Naive B cell (primary cell): ENCODE measurements around the gene STUB1. TPM values are rescaled to one million over a fixed set of nuclear protein-coding genes. Genes with fewer than 3 reads are reported as not detected.
A peak's percentile ranks its signal among the peaks of the same experiment; 100 is the strongest.

Experiments
- ATAC-seq, 2 donors: fragments of 150-1000 bp; cut with Tn5 transposase; 2 replicates each; pipeline ENCODE4 v1.10.0; 2021; ENCODE audit warnings: low read depth in 2 of 2, mild to moderate bottlenecking in 2 of 2, moderate library complexity in 2 of 2
- DNase-seq: peaks from one replicate; pipeline ENCODE4 v3.0.0; 2022
- H3K27ac Mint-ChIP-seq, 6 donors: one replicate each; pipeline ENCODE4 v1.8.0; 2020 to 2022; ENCODE audit warnings: mild to moderate bottlenecking in 6 of 6, mixed read lengths in 6 of 6, moderate library complexity in 5 of 6, inconsistent platforms in 2 of 6
- H3K27me3 Mint-ChIP-seq, 3 donors: one replicate each; pipeline ENCODE4 v1.8.0; 2021 to 2022; ENCODE audit warnings: mixed read lengths in 3 of 3, mild to moderate bottlenecking in 1 of 3
- H3K36me3 Mint-ChIP-seq, 2 donors: one replicate each; pipeline ENCODE4 v1.8.0; 2020 to 2022; ENCODE audit warnings: mixed read lengths in 2 of 2, inconsistent platforms in 1 of 2, mild to moderate bottlenecking in 1 of 2
- H3K4me1 Mint-ChIP-seq, 3 donors: one replicate each; pipeline ENCODE4 v1.8.0; 2020 to 2022; ENCODE audit warnings: mixed read lengths in 3 of 3, inconsistent platforms in 1 of 3, mild to moderate bottlenecking in 1 of 3, moderate library complexity in 1 of 3
- H3K4me3 Mint-ChIP-seq, 8 donors: one replicate each; pipeline ENCODE4 v1.8.0; 2020 to 2022; ENCODE audit warnings: mild to moderate bottlenecking in 8 of 8, mixed read lengths in 8 of 8, moderate library complexity in 8 of 8, inconsistent platforms in 2 of 8
- H3K9me3 Mint-ChIP-seq, 7 donors: one replicate each; pipeline ENCODE4 v1.8.0; 2020 to 2022; ENCODE audit warnings: mixed read lengths in 7 of 7, mild to moderate bottlenecking in 5 of 7, inconsistent platforms in 2 of 7, moderate library complexity in 1 of 7
- polyA plus RNA-seq, 6 donors: library from polyadenylated mRNA; unstranded; fragments of 300-500 nt; fragmentation: Illumina TruSeq; gene quantifications; one replicate each; pipeline ENCODE4 v1.2.3, GENCODE V29; 2021; ENCODE audit warnings: low read depth in 6 of 6

Gene STUB1
- polyA plus RNA-seq, 6 donors from 2014 or later = 121 to 180 (median 128) TPM

- ATAC-seq (no peak), DNase-seq (no peak)
- H3K4me3 Mint-ChIP-seq = peak overlapping the region in 6 of 8 donors; percentile 43 to 95 (median 74)
- H3K36me3 Mint-ChIP-seq = no peaks in the 10 kb centered on the region
- H3K27me3 Mint-ChIP-seq = no peaks in the 10 kb centered on the region
- peak overlapping the region in 2 of 6 donors; percentile 60 to 99 for H3K27ac Mint-ChIP-seq
- no peaks in the 10 kb centered on the region for H3K9me3 Mint-ChIP-seq
- peaks cover 0 to 38% (median 24%) of the 10 kb centered on the region in 3 donors for H3K4me1 Mint-ChIP-seq
Observed at GRCh38 chr16:638034-638543, 42.1 kb upstream of the STUB1 start.

DNA sequence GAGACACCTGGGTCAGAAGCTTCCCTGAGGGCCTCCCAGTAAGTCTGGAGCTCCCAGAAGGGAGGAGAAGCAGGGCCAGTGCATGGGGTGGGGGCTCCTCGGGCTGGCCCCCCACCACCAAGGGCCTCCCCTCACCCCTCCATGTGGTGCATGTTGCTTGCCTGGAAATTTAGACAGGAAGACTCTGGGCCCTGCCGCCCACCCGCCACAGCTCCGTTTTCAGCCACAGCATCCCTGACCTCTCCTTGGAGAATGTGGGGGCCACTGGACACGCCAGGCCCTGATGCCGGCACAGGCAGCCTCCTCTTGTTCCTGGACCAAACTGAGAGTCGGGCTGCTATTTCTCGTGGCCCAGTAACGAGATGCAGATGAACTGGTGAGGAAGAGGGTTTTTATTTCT, 41.4 kb upstream of the STUB1 start:
- Mint-ChIP-seq H3K4me1 (peaks cover 3 to 38% (median 28%) of the 10 kb centered on the region in 3 donors), H3K4me3 (peak overlapping the region in 4 of 8 donors; percentile 4 to 80 (median 46)), H3K27me3 (no peaks in the 10 kb centered on the region), H3K27ac (no peak overlapping the region), H3K9me3 (no peaks in the 10 kb centered on the region), H3K36me3 (no peaks in the 10 kb centered on the region)
- ATAC-seq (no peak), DNase-seq (no peak)

DNA sequence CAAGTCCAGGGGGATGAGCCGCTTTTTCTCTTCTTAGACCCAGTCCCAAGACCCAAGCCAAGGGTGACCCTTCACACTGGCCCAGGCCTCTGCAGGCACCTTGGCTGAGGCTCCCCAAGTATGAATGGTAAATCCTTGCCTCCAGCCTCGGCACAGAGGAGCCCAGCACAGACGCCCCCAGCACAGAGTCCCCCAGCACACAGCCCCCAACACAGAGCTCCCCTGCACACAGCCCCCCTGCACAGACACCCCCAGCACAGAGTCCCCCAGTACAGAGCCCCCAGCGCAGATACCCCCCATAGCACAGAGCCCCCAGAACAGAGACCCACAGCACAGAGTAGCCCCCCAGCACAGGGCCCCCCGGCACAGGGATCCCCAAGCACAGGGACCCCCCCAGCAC, 39.6 kb upstream of the STUB1 start:
- no peaks in the 10 kb centered on the region for H3K9me3 Mint-ChIP-seq
- no peaks in the 10 kb centered on the region for H3K27me3 Mint-ChIP-seq
- no peak for ATAC-seq
- H3K27ac Mint-ChIP-seq = peak overlapping the region in 2 of 6 donors; percentile 9 to 24
- no peaks in the 10 kb centered on the region for H3K36me3 Mint-ChIP-seq
- H3K4me1 Mint-ChIP-seq = peaks cover 13 to 32% (median 30%) of the 10 kb centered on the region in 3 donors
- DNase-seq = no peak
- peak overlapping the region in 7 of 8 donors; percentile 45 to 87 (median 56) for H3K4me3 Mint-ChIP-seq

GRCh38 chr16:641326-642188, 38.7 kb upstream of the STUB1 start, which contains the start of gene MCRIP2:
MCRIP2 (plus strand) TSS chr16:641828; CDS start chr16:641992, 164 bp downstream.
- no peaks in the 10 kb centered on the region for H3K9me3 Mint-ChIP-seq
- H3K27ac Mint-ChIP-seq = peak within 1 kb of the TSS in 3 of 6 donors; percentile 9 to 36 (median 24)
- ATAC-seq = peak; percentile 22 to 31

DNA sequence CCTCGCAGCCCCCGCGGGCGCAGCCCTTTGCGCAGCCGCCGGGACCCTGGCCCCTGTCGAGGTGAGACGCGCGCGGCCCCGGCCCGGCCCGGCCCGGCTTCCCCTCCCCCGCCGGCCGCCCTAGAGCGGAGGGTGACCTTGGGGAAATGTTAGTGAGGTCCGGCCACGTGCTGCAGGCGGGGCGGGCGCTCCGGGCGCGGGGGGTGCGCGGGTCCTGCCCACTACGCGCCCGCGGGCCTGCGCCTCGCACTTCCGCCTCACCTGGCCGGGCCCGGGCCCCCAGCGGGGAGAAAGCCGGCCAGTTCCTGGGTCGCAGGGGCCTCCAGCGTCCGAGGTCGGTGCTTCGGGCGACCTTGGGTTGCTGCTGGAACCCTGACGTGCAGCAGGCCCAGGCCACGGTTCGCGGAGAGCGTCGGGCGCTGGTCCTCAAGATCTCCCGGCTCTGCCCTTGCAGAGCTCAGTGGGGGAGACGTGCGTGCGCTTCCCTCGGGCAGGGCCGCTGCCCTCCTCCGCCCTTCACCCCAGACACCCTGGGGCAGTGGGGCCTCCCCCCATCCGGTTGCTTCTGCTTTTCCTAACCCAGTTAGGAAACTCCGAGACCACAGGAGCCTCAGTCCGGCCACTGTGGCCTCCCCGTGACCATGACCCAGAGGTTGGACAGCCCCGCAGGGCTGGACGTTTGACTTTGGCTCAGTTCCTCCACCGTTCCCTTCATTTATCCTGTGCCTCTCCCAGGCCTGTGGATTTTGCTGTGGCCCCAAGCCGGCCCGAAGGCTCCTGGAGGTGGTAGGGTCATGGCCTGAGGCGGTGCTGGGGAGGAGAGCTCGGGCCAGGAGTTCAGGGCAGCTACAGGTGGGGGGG, 37.8 kb upstream of the STUB1 start:
- Mint-ChIP-seq H3K9me3 (no peaks in the 10 kb centered on the region), H3K4me1 (peaks cover 13 to 26% (median 25%) of the 10 kb centered on the region in 3 donors), H3K36me3 (no peaks in the 10 kb centered on the region), H3K27ac (peak overlapping the region in 1 of 6 donors; percentile 36), H3K4me3 (peak overlapping the region; percentile 63 to 85 (median 75)), H3K27me3 (no peaks in the 10 kb centered on the region)
- ATAC-seq = peak; percentile 40 to 49
- peak; percentile 27 for DNase-seq

More at GRCh38 chr16:641326-642188, 38.7 kb upstream of the STUB1 start, which contains the start of gene MCRIP2:
- Mint-ChIP-seq H3K4me1 (peaks cover 13 to 29% (median 28%) of the 10 kb centered on the region in 3 donors), H3K27me3 (no peaks in the 10 kb centered on the region), H3K36me3 (no peaks in the 10 kb centered on the region), H3K4me3 (peak within 1 kb of the TSS; percentile 63 to 87 (median 75))
- DNase-seq = peak; percentile 60

- Mint-ChIP-seq H3K9me3 (no peaks in the 10 kb centered on the region), H3K4me1 (peaks cover 13 to 29% (median 19%) of the 10 kb centered on the region in 3 donors), H3K27ac (no peak overlapping the region), H3K4me3 (peak overlapping the region; percentile 63 to 85 (median 75)), H3K27me3 (no peaks in the 10 kb centered on the region), H3K36me3 (no peaks in the 10 kb centered on the region)
- ATAC-seq (no peak), DNase-seq (no peak)
Observed at GRCh38 chr16:643050-643368, 37.2 kb upstream of the STUB1 start.

DNA sequence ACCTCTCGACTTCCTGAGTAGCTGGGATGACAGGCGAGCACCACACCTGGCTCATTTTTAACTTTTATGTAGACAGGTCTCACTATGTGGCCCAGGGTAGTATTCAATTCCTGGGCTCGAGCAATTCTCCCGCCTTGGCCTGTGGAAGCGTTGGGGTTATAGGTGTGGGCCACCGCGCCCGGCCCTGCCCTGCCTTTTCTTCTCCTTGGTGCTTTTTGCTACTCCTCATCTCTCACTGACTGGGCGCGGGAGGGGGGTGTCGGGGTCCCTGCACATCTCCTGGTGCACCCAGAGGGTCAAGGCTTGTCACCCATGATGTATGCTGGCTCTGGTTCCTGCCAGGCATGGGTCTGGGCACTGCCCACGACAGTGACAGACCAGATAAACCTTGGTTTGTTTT, 35.7 kb upstream of the STUB1 start:
- peak overlapping the region in 1 of 6 donors; percentile 65 for H3K27ac Mint-ChIP-seq
- DNase-seq (no peak), ATAC-seq (no peak)
- H3K36me3 Mint-ChIP-seq = no peaks in the 10 kb centered on the region
- H3K9me3 Mint-ChIP-seq = no peaks in the 10 kb centered on the region
- H3K4me1 Mint-ChIP-seq = peaks cover 6 to 28% (median 13%) of the 10 kb centered on the region in 3 donors
- peak overlapping the region in 5 of 8 donors; percentile 38 to 86 (median 71) for H3K4me3 Mint-ChIP-seq
- no peaks in the 10 kb centered on the region for H3K27me3 Mint-ChIP-seq

- Mint-ChIP-seq H3K4me1 (peaks cover 0 to 21% (median 13%) of the 10 kb centered on the region in 3 donors), H3K27ac (no peak overlapping the region), H3K9me3 (no peaks in the 10 kb centered on the region), H3K27me3 (no peaks in the 10 kb centered on the region), H3K36me3 (no peaks in the 10 kb centered on the region), H3K4me3 (peak overlapping the region in 1 of 8 donors; percentile 43)
- DNase-seq (no peak), ATAC-seq (no peak)
Observed at GRCh38 chr16:645852-646678, 34.1 kb upstream of the STUB1 start.

- H3K27me3 Mint-ChIP-seq = no peaks in the 10 kb centered on the region
- H3K36me3 Mint-ChIP-seq = no peaks in the 10 kb centered on the region
- peak overlapping the region in 4 of 8 donors; percentile 21 to 56 (median 33) for H3K4me3 Mint-ChIP-seq
- no peak for DNase-seq
- no peaks in the 10 kb centered on the region for H3K9me3 Mint-ChIP-seq
- peak overlapping the region in 1 of 6 donors; percentile 53 for H3K27ac Mint-ChIP-seq
- peaks cover 0 to 21% (median 13%) of the 10 kb centered on the region in 3 donors for H3K4me1 Mint-ChIP-seq
- ATAC-seq = no peak
Observed at GRCh38 chr16:646679-647172, 33.5 kb upstream of the STUB1 start.

GRCh38 chr16:647173-647902, 32.9 kb upstream of the STUB1 start:
- Mint-ChIP-seq H3K4me1 (peaks cover 0 to 21% (median 13%) of the 10 kb centered on the region in 3 donors), H3K4me3 (peak overlapping the region in 4 of 8 donors; percentile 23 to 91 (median 50)), H3K36me3 (no peaks in the 10 kb centered on the region), H3K27ac (peak overlapping the region in 2 of 6 donors; percentile 36 to 86), H3K9me3 (no peaks in the 10 kb centered on the region), H3K27me3 (no peaks in the 10 kb centered on the region)
- DNase-seq = no peak
- no peak for ATAC-seq

GRCh38 chr16:648071-648780, 32.0 kb upstream of the STUB1 start:
- Mint-ChIP-seq H3K27me3 (no peaks in the 10 kb centered on the region), H3K9me3 (no peaks in the 10 kb centered on the region)
- no peak for DNase-seq

More at GRCh38 chr16:648071-648780, 32.0 kb upstream of the STUB1 start:
- Mint-ChIP-seq H3K27ac (peak overlapping the region; percentile 44 to 95 (median 82)), H3K4me1 (peaks cover 0 to 18% (median 13%) of the 10 kb centered on the region in 3 donors), H3K4me3 (peak overlapping the region; percentile 76 to 91 (median 84)), H3K36me3 (no peaks in the 10 kb centered on the region)
- peak; percentile 6 to 13 for ATAC-seq
